NT2/D1 (cell line): ENCODE results near the gene KCTD11.

Experiments
- YY1 ChIP-seq: IDR thresholded peaks from 2 replicates; pipeline ENCODE4 v1.6.1; 2011; ENCODE audit not compliant: insufficient read length, insufficient read depth
- ZNF274 ChIP-seq: IDR thresholded peaks from 2 replicates; pipeline ENCODE4 v1.6.1; 2011; ENCODE audit warnings: mild to moderate bottlenecking, low read depth, low read length

- no peak for TF ChIP-seq YY1
- no peak for TF ChIP-seq ZNF274
Measured at GRCh38 chr17:7391307-7391706, 39.3 kb downstream of the KCTD11 start.
